Measurements from ENCODE around the gene OTOG. TPM values are rescaled to one million over a fixed set of nuclear protein-coding genes. Genes with fewer than 3 reads are reported as not detected.

The OTOG gene
- polyA plus RNA-seq, 4 donors: 0.22 to 0.75 (median 0.29) TPM

DNA sequence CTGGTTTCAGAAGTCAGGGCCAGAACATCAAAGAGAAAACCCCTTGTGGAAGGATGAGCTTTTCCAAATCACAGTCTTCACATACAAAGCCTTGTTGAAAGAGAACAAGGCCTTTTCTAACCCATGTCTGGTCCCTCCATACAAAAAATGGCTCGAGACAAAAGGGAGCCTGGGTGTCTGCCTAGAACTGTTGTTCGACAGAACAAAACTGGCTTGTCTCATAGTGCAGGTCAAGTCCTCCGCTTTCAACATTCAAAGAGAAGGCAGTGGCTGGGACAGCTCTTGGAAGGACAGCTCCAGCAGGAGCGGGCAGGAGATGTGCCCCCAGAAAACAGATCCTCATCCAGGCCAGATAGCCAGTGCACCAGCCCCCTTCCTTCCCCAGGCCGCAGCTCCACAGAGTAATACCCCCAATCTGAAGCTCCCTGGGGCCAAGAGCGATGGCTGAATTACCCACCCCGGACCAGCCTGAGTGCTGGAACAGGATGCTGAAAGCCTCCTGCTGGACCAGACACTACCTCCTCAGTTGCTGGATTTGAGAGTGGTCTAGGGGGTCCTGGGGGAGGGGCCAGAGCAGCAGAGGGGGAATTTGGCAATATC, 30.4 kb upstream of the OTOG start:
- no peak for DNase-seq (ENCODE audit: low read depth in 4 of 4, low spot score in 3 of 4)

DNA sequence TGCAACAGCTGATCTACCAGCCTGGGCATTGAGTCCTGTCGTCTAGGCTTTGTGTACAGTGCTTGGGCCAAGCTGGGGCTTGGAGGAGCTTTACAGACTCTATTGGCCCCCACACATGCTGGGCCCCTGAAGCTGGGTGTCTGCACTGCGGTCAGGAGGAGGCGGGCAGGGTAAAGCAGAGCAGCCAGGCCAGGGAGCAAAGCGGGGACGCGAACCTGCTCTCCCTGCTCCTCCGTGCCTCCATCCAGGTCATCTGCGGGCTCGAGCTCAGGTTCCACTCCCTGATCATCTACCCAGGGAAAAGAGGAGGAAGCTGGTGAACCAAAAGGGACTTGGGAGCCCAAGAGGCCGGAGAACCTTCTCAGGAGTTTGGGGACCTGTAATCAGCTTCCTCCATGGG, 29.9 kb upstream of the OTOG start:
- DNase-seq (ENCODE audit: low read depth in 4 of 4, low spot score in 3 of 4): no peak

DNA sequence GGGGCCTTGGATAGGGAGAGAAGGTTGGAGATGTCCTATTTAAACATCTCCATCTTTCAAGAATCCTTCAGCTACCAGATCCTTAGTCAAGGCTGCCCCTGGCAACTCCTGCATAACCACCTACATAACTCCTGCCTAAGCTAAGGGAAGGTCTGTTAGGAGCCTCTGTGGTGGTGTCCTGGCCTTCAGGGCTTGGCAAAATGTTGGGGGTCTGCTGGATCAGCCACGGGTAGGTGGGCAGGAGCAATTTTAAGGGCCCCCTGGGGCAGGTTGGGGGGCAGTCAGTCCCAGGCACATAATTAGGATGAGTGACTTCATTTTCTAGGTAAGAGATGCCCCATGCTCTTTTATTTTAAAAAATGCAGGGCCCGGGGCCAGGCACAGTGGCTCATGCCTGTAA, 28.7 kb upstream of the OTOG start:
- DNase-seq (ENCODE audit: low read depth in 4 of 4, low spot score in 3 of 4): no peak

DNA sequence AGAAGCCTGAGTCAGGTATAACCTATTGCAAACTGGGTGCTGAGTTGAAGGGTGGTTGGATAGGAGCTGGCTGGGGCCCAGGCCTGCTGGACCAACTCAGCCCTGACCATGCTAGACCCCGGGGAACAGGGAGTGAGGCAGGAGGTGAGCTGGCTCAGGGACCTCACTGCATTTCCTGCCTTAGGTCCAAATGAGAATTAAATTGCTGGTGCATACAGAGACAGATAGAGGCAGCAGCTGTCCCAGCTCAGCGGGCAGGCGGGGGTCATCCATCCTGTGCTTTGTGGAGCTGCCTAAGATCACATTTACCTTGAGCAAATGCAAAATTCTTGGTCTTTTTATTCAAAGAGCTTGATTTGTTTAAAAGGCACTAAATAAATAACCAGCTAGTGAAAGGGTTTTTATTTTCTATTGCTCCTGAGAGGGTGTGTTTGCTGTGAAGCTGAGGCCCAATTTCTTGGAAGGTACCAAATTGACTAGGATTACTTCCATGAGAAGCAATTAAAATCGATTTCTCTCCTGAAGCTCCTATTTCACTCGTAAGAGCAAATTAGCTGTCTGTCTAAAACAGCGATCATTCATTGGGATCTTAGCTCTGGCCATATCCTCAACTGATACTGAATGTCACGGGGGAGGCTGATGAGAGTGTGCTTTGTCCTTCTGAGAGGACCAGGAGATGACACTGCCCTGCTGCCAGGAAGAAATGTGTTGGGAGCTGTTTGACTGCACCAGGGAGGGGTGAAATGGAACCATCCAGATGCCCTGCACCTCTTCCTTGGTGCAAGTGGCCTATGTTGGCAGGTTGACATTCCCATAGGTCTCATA, 27.8 kb upstream of the OTOG start:
- no peak for DNase-seq (ENCODE audit: low read depth in 4 of 4, low spot score in 3 of 4)

DNA sequence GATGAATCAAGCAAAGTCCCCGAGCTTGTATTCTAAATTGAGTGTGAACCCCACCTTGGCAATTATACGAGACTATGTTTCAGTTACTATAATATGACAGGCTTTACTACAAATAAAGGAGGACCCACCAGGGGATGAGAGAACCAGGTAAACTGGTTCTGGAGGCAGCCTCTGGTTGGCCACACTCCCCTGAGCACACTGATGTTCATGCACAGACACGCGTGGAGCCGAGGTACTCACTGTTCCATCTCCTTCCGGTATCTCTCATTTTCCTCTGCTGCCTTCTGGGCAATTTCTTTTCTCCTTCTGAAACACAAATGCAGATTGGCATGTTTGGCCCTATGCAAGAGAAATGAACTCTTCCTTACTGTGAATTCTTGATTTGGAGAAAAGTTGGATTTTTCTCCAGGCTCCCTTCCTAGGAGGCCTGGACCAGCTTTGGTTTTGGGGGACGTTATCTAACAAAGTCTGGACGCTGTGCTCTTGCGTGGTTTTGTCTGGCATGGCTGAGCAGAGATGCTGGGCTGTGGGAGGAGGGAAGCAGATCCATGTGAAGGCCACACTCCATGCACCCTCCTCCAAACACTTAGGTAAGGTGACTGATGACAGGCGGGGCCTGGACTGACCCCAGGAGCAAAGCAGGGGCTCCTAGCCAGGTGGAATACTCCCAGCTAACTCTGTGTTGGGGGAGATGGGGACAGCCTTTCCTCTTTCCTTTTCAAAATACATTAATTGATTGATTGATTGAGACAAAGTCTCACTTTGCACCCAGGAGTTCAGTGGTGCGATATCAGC, 25.8 kb upstream of the OTOG start:
- DNase-seq (ENCODE audit: low read depth in 4 of 4, low spot score in 3 of 4): no peak

DNA sequence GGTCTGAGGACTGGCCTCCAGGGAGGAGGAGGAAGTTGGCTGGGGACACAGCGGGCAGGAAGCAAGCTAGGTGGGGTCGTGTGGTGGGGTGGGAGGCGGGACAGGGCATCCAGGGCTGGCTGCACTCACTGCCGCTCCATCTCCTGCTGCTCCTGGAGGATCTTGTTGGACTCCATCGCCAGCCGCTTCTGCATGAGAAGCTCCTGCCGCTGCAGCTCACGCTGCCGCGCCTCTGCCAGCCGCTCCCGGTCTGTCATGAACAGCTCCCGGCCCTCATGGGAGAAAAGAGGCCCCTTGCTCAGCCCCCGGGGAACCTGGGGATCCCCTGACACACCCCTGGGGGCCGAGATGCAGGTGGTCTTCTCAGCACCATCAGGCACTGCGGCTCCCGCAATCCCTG, 24.4 kb upstream of the OTOG start:
- DNase-seq (ENCODE audit: low read depth in 4 of 4, low spot score in 3 of 4): no peak

DNA sequence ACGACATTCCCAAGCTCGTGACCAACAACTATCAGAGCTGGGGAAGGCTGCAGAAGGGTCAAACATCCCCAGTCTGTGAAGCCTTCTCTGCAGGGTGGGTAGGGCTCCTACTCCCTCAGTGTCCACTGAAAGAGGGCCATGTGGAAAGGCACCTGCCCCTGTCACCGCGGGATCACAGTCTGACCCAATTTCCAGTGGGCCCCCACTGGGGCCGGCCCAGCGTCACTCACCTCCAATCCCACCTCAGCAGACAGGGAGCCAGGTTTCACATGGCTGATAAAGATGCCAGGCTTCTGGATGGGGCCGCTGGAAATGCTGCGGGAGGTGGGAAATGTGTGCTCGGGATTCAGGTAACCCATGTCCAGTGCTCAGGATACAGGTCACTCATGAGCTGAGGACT, 22.8 kb upstream of the OTOG start:
- no peak for DNase-seq (ENCODE audit: low read depth in 4 of 4, low spot score in 3 of 4)

DNA sequence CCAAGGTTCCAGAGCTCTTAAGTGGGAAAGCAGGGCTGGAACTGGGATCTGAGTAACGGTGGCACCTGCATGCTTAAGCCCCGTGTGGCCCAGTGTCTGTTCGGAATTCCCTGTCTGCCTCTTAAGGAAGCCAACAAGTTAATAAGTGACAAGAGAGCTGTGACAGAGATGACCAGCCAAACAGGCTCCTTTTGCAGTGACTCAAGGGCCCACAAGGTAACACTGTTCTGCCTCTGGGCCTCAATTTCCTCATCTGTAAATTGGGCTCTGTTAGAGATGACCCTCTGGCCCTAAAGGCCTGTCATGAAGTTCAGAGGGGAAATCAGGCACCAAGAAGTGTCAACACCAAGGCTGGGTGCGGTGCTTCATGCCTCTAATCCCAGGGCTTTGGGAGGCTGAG, 21.5 kb upstream of the OTOG start:
- no peak for DNase-seq (ENCODE audit: low read depth in 4 of 4, low spot score in 3 of 4)

DNA sequence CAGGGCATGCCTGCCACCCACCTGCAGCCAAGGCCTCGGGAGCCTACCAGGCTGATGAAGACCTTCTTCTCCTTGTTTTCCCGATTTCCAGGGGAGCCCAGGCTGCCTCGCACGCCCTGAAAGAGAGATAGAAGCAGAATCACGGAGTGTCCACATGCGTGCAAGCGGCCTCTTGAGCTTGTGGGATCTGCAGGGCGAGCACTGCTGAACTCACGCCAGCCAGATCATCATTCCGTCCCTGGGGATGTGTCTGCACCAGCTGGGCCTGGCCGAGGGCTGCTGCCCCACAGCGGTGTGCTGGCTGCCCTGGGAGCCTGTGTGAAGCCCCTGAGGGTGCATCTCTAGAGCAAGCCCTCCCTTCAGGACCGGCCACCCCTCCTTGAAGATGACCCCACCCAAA, 20.7 kb upstream of the OTOG start:
- DNase-seq (ENCODE audit: low read depth in 4 of 4, low spot score in 3 of 4): no peak

DNA sequence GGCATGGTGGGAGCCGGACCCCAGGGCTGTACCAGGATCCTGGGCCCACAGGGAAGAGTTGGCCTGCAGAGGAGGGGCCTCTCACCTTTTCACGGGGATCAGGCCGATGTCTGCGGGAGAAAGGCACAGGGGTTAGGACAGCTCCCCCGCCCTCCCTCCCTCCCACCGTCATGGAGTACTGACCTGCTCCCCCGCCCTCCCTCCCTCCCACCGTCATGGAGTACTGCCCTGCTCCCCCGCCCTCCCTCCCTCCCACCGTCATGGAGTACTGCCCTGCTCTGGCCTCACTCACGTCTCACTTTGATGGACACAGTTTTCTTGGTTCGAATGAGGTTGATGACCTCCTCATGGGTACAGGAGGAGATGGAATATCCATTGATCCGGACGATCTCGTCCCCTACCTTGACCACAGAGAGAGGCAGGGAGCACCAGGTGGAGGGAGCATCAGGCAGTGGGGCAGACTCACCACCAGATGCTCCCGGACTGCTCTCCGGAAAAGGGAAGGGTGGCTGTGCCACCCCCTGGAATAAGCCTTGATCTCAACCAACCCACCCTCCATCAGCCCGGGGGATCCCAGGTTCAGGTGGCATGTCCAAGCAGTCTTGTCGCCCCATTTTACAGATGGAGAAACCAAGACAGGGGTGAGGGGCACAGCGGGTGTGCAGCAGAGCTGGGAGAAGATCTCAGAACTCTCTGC, 20.0 kb upstream of the OTOG start:
- DNase-seq (ENCODE audit: low read depth in 4 of 4, low spot score in 3 of 4): peak in 1 of 4 donors; percentile 69

DNA sequence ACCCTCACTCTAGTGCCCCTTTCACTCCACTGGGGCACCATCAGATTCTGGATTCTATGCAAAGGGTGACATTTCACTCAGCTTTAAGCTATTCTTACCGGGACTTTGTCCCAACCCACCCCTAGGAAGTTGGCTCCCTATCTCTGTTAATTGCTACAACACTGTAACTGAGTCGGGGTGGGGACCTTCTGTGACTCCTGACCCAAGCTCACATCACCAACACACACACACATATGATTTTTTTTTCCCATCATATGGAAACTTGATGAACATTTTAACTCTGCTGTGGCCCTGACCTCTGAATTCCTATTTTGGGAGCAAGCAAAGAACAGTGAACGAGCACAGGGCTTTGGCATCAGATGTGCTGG, 19.4 kb upstream of the OTOG start:
- DNase-seq (ENCODE audit: low read depth in 4 of 4, low spot score in 3 of 4): no peak

DNA sequence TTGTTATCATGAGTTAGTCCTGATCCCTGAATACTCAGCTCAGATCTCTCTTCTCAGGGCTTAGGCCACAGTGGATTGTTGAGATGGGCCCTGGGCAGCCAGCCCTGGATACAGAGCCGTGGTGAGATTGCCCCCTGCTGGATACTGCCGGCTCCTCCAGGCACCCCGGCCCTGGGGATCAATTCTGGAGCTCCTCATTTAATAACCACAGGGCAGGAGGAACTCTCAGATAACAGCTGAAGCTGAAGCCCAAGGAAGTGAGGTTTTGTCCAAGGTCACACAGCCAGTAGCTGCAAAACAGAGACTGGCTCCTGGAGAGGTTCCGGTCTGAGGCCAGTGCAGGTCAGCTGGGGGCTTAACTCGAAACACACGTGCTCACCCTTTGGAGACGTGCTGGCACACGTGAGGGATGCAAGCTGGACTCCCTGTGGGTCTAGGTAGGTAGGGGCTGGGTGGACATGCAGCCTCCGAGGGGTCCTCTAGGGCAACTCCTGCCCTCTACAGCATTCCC, 18.8 kb upstream of the OTOG start:
- no peak for DNase-seq (ENCODE audit: low read depth in 4 of 4, low spot score in 3 of 4)

DNA sequence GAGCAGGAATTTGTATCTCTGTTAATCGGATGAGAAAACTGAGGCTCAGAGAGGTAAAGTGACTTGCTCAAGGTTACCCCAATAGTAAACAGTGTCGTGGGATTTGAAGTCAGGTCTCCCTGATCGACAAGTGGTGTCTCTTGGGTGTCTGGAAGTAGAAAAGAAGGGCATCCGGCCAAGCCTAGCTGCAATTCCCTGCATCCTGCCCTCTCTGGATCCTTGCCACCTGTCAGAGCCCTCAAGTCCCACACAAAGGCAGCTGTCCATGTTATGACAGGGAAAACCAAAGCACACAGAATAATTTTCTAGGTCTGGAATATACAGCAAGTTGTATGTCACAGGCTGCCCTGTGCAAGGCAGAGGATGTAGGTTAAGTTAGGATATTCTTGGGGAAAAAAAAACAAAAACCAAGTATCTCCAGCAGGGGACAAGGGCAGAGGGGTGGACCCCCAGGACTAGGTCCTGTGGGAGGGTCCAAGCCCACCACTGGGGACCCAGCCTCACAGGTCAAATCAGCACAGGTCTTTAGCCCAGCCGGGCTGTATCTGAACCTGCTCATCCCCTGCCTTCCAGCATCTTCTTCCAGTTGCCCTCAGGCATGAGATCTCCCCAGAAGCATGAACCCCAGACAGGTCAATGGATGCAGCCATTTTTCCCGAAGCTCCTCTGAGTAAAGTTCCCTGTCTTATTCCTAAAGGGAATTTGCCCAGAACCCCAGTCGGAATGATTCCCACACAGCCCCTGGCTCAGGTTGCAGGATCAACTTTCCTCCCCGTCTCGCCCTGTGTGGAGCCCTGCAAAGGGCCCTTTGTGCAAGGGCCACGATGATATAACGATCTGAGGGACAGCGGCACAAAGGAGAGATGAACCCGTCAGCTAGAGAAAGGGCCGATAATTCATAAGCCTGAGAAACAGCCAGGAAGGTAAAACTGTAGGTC, 17.9 kb upstream of the OTOG start:
- DNase-seq (ENCODE audit: low read depth in 4 of 4, low spot score in 3 of 4): no peak

DNA sequence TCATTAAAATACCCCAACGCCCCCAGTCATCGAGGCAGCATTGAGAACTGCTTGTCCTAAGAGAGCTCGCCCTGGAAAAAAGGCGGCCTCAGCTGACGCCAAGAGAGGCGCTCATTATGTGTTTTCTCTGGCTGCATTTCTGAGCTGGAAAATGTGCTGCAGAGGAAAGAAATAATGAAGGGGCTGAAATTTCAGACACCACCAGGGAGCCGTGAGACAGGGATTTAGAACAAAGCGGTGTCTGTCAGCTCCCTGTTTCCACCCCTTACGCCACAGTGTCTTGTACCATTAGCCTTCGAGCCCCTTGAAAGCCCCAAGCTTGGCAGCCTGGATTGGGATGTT, 17.2 kb upstream of the OTOG start:
- DNase-seq (ENCODE audit: low read depth in 4 of 4, low spot score in 3 of 4): no peak

DNA sequence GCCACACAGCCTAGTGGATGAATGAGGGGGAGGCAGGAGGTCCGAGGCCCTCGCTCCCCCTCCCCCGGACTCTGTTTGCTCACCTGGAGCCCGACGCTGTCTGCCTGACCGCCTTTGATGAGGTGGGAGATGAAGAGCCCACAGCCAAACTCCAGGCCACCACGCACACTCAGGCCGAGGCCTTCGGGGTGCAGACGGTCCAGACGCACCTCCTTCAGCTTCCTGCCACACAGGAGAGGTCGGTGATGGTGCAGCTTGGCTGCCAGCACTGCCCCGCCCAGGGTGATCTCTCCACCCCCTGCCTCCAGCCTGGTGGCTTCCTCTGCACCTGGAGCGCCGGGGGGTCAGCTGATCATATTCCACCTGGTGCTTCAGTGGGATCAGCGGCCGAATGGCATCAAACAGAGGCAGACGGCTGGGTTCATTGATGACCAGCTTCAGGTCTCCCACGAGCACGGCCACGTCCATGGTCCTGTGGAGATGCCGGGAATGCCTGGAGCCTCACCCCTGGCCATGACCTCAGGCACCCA, 15.9 kb upstream of the OTOG start:
- DNase-seq (ENCODE audit: low read depth in 4 of 4, low spot score in 3 of 4): no peak

DNA sequence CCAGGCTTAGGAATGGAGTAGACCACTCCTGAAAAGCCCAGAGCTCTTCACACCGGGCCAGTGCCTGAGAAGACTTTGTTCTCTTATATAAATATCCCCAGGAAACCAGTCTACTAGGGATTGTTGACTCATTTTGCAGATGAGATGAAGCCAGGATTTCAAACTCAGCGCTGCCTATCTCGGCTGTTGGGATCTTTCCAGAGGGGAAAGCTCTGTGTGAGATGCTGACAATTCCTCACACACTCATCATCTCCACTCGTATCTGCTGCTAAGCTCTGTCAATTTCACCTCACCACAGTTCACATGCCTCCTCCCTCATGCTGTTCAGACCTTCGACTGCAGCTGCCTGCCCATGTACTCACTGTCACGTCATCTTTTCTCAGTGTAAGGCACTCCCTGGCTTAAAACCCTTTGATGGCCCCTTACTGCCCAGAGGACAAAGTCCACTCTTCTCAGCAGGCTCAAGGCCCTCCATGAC, 15.4 kb upstream of the OTOG start:
- DNase-seq (ENCODE audit: low read depth in 4 of 4, low spot score in 3 of 4): no peak

DNA sequence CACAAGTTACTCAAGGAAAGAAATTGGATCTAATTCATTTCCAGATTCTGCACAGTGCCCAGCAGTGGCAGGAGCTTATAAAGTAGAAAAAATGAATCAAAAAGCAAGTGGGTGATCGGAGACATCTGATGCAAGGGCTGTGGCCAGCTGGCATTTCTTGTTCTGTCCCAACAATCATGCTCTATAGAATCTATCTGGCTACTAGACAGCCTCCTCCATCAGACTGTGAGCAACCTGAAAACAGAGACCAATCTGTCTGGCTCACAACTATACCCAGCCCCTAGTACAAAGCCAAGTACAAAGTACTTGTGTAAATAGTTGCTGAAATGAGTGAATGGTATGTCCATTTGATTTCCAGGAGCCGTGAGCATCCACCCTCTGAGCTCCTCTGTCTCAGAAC, 14.3 kb upstream of the OTOG start:
- DNase-seq (ENCODE audit: low read depth in 4 of 4, low spot score in 3 of 4): no peak

DNA sequence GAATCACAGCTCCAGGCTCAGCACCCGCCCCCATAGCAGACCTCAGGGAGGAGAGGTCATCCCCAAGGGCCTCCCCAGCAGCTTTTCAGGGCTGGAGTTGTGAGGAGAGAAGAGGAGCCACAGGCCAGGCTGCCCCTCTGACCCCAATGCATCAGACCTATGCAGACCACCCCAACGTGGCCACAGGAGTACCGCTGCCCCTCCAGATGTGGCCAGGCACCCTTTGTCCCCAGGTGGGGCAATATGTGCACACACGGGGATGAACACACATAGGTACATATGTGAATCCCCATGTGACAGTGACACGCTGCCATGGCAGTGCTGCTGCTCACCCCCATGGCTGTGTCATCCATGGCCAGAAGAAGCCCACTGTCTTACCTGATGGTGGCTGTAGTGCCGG, 13.7 kb upstream of the OTOG start:
- no peak for DNase-seq (ENCODE audit: low read depth in 4 of 4, low spot score in 3 of 4)

DNA sequence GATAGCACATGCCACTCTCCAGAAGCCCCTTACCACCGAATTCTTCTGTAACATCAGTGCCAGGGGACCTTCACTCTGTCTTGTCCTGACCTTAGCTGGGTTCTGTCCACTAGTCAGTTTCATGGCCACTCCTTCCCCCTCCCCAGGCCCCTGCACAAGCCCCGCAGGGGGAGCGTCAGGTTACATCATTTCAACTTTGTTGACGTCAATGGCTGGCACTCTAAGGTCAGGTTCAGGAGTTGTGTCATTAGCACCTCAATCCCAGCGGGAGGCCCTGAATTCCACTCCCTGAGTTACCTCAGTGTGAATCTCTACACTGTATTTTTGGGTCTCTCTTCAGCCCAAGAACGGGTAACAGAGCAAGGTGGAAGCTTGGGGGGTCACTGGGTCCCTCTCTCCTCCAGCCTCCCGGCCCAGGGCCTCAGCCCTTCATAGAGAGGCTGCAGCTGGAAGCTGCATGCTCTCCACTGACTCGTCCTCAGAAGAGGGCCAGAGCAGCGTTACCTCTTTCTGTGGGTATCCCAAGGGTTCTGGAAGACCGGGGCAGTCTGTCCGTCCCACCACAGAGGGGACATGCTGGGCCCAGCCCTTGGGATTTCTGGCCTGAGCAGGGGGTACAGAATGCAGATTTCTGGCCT, 13.2 kb upstream of the OTOG start:
- DNase-seq (ENCODE audit: low read depth in 4 of 4, low spot score in 3 of 4): no peak
